CD4-positive, alpha-beta T cell treated with Interferon gamma for 1 hour (primary cell): ENCODE data around the gene GMPR2.
A peak's percentile ranks its signal among the peaks of the same experiment; 100 is the strongest.
"Not testable (repeated sequence)": the region's sequence is repeated elsewhere in the genome, so short reads cannot be mapped to it uniquely, and the experiment has no call there.

Experiments
- DNase-seq: peaks from one replicate; pipeline ENCODE4 v3.0.0-alpha.2; 2020

GMPR2 gene

GRCh38 chr14:24232121-24232644 lies 546 bp upstream of the GMPR2 start, which contains the start of gene NEDD8:
Gene NEDD8, minus strand, starts transcription at chr14:24232367. Its CDS starts 100 bp downstream, at chr14:24232267.
- peak; percentile 88 for DNase-seq

DNA sequence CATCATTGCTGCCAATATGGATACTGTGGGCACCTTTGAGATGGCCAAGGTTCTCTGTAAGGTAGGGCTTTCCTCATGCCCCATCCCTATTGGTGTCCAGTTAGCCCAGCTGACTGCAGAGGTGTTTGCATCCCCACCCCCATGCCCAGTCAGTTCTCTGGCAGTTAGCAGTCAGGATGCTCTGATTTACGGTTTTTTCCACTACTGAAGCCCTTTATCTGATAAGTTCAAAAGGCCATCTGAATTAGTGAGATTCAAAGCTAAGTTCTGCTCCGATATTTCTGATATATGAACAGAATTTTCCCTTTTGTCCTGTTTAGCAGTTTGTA lies 773 bp downstream of the GMPR2 start:
- no peak for DNase-seq

DNA sequence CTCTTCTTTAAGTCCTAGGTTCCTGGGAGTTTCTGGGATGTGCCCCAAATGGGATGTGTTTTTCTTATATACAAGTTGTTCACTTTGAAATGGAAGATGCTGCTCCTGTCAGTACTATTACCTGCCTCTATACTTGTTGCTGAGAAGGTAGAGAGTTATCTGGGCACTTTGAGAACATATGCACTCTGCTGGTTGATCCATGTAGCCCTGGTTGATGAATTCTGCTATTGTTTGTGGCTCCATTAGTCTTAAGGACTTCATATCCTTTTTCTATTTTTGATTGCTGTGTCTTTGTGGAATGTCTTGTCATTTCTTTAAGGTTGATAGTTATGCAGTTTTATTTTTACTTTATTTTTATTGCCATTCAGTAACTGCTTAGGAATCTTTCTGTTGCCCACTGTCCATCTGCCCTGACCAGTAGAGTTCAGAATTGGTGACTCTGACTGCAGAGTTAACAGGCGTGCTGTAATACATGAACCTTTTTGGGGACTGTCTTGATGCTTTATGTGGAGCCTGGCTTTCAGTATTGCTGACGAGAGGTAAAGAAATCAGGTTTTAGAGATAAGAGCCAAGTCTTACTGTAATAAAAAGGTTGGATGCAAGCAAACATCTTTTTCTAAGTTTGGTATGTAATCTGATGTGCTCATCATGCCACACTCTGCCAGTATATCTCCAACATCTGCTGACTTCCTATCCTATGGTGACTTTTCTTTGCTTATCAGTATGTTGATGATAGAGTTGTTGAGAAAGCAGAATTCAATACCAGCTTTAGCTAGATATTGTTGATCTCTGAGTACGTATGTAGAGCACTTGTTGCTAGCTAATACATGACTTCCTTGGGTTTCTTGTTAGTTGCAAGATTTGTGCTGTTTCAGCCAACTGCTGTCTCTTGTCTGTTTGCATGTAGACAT lies 1.6 kb downstream of the GMPR2 start:
- DNase-seq = no peak

DNA sequence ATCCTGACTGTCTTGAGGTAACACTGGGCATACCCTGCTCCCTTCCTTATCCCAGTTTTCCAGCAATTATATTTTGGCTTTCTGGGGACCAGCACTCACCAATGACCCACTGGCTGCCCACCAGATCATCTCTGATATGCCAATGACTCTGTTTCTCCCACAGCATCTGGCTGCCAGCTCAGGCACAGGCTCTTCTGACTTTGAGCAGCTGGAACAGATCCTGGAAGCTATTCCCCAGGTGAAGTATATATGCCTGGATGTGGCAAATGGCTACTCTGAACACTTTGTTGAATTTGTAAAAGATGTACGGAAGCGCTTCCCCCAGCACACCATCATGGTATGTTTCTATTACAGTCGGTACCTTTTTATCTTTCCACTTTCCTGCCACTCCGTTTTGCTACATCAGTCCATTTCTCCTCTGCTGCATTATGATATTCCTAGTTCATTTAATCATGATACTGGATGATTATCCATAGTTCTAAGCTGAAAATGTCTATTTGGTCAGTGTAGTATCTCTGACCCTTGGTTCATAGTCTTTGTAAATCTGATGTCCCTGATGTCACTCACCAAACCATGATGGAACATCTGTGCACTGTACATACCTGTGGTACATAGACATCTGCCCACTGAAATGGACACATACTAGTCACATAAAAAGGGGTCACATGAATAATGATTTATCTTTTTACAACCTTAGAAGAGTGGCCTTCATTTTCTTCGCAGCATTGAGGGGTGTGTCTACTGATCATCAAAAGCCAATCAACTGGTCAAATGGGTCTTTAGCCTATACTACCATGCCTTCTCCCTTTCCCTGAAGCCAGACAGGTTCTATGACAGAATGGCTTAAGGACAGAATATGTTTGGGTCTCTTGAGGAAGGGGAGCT lies 3.3 kb downstream of the GMPR2 start:
- DNase-seq = no peak

DNA sequence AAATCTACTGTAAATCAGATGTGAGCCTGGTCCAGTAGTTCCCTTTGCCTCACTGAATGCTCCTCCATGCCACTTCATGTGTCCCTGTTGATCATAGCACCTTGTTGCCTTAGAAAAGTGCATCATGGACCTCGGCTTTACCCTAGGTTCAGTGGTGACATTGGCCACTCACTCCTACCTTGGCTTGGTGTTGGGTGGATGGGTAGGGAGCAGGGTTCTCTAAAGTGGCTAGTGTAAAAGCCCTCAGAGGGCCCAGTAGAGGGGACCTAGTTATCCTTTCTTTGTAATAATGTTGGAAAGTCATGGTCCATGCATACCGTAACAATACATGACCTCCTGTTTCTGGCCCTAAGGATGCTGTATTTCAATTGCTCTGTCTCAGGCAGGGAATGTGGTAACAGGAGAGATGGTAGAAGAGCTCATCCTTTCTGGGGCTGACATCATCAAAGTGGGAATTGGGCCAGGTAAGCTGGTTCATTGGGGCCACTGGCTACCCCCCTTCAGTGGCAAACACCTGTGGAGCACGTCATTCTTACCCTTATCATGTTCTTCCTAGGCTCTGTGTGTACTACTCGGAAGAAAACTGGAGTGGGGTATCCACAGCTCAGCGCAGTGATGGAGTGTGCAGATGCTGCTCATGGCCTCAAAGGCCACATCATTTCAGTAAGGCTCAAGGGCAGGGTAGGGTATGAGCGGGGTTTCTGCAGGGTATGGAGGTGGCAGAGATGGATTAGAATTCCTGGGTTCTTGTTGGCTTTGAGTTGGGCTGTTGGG lies 4.1 kb downstream of the GMPR2 start:
- DNase-seq = no peak

GRCh38 chr14:24237463-24237955 lies 4.8 kb downstream of the GMPR2 start:
- DNase-seq = no peak

DNA sequence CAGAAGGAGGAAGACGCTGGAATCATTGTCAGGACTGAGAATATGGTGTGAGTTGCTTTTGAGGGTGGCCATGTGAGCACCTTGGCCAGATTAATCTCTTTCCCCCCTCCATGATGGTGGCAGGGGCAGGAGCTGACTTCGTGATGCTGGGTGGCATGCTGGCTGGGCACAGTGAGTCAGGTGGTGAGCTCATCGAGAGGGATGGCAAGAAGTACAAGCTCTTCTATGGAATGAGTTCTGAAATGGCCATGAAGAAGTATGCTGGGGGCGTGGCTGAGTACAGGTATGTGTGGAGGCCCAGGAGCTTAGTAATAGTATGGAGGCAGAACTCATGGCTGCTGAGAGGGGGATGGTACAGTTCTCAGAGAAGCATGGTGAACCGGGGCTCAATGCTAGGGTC lies 5.4 kb downstream of the GMPR2 start:
- no peak for DNase-seq

DNA sequence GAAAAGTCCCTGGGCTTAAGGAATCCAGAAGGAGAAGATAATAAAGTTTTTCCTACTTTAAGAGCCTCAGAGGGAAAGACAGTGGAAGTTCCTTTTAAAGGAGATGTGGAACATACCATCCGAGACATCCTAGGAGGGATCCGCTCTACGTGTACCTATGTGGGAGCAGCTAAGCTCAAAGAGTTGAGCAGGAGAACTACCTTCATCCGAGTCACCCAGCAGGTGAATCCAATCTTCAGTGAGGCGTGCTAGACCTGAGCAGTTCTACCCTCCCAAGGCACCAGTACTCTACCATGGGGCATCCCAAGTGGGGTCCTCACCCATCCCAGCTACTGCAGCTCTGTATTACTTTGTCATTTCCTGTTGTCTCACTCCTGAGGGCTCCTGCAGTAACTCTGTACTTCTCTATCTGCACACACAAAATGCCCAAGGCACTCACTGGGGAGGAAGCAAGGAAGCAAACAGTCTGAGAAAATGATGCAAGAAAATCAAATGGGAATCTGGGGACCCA lies 5.9 kb downstream of the GMPR2 start:
- DNase-seq = no peak

- DNase-seq = no peak
These were observed 7.6 kb downstream of the GMPR2 start for GRCh38 chr14:24240110-24240918.

DNA sequence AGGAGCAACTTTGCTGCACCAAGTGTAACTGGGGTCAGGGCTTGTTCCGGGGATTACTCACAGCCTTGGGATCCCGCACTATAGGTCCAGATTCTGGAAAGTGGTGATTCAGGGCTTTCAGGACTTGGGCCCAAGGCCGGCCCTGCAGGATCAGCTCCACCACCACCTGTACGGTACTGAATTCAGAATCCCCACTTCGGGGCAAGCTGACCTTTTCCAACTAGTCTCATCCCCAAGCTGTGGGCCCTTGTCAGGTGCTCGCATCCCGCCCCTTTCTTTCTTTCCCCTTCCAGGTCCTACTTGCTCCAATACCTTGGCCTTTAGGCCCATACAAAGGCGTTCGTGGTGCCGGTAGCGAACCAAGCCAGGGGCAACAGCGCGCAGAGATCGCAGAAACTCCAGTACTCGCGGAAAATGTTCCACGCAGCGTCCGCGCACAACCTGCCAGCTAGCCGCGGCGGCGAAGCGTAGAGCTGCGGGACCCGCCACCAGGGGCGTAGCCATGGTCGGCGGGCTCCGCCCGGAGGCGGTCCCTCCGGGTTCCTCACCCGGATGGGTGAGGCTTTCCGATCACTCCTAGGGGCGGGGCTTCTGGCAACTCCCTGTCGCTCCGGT lies 9.2 kb downstream of the GMPR2 start:
- DNase-seq = peak; percentile 93

DNA sequence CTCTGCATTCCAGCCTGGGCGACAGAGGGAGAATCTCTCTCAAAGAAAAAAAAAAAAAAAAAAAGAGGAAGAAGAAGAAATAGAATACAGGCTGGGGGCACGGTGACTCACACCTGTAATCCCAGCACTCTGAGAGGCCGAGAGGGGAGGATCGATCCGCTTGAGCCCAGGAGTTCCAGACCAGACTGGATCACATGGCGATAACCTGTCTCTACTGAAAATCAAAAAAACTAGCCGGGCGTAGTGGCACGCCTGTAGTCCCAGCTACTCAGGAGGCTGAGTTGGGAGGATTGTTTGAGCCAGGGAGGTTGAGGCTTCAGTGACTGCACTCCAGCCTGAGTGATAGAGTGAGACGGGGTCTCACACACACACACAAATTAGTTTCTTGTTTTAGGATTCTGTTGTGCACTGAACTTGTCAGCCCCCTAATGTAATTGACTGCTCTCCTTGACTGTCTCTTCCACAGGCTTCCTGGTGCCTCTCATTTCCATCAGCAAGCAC lies 10.7 kb downstream of the GMPR2 start:
- peak; percentile 43 for DNase-seq

GRCh38 chr14:24245350-24245749 lies 12.6 kb downstream of the GMPR2 start:
- not testable (repeated sequence) for DNase-seq

- no peak for DNase-seq
These were observed 14.1 kb downstream of the GMPR2 start for GRCh38 chr14:24246765-24247212.

DNA sequence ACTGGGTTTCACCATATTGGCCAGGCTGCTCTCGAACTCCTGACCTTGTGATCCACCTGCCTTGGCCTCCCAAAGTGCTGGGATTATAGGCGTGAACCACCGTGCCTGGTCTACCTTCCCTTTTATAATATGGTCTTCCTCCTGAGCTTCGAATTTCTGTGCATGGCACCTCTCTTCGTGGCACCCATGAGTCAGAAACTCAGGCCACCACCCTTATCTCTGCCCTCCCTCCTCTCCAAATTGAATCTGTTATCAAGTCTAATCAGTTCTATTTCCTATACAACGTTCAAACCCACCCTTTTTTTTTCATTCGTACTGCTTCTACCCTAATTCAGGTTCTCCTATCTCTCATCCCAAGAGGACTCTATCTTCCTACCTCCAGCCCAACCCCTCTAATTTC lies 14.7 kb downstream of the GMPR2 start:
- no peak for DNase-seq

DNA sequence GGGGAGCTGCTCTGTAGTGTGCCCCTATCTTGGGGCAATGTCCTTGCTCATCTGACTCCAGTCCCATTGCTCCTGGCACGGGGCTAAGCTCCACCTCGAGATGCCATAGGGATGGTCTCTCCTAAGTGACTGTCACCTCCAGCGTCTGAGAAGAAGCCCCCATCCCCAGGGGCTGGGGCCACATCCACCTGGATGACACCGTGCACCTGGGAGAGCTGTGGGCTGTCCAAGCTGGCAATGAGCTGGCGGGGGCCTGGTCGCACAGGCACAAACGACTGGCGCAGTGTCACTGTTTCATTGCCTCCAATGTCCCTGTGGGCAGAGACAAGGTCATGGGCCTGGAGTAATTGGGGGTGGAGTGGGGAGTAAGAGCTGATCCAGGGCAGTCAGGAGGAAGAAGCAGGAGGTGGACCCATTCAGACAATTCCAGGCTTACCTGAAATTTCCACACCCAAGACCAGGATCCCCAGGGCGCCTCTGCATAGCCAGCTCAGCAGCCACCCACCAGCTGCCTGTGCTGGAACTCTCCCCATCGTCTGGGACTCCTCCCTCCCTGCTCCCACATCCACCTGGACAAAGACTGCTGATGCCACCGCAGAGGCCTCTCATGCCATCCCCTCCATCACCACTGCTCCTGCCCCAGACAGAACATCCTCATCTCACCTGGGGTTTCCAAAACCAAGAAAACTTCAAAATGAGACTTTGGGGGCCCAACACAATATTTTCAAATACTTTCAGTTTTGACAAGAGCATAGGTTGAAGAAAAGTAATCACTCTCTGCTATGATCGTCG lies 16.7 kb downstream of the GMPR2 start:
- no peak for DNase-seq

DNA sequence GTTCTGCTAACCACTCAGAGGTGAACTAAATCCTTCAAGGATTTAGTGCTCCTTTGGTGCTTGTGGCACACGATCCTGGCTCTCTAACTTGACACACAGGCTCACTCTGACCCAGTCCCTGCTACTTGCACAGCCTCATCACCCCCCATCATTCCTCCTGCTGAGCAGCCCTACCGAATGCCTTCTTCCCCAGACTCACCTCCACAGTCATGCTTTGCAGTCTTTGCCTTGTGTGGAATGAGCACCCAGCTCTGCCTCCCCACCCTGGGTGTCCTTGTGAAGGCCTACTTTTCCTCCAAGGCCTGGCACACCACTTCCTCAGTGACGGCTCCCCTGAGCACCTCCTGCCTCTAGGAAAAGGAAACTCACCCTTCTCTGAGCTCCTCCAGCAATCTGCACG lies 17.6 kb downstream of the GMPR2 start:
- DNase-seq = no peak

DNA sequence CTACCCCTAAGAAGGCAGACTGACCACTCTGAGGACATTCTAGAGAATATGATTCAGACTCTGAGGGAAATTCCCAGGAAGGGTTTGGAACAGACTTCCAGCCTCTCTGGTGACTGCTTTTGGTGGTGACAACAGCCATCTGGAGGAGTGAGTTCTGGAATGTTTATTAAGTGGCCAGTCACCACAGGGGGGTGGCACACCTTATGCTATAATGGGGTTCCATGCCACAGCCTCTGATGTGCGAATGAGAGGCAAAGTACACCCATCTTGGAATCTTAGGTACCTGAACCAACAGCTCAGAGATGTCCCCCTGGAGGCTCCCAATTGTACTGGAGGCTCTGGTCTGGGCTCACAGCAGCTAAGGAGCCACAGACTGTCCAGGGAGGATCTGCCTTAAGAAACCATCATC lies 19.2 kb downstream of the GMPR2 start:
- DNase-seq = no peak

DNA sequence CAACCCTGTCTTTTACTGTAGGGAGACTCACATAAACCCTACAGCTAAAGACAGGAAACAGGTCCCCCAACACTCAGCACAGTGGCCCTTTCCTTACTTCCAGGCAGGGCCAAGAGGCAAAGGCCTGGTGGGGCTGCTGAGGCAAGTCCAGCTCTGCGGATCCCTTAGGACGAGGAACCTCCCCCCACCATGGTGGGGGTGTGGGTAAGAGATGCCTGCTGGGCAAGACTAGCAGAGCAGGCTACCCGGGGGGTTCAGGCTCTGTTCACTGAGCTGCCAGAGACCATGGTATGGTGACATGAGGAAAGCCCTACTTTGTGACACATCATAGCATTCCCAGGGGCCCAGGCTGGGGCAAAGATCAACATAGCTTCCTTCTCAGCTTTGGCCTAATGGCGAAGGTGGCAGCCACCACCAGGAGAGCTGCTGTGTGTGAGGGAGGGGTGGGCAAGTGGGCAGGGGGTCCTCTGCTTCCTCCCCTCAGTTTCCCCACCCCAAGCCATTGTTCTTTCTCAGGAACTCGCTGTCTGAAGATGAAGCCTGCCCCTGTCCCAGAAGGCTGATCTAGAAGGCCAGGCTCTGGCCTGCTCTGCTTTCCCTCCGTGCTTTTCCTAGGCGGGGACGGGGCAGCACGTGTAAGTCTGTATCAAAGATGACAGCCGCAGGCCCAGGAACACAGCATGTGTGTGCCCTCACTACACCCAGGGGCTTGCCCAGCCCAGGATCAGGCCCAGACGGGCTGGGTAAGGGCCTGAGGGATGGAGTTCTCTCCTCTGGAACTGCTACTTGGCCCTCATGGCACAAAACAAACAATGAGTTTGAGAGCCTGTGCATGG lies 19.8 kb downstream of the GMPR2 start:
- DNase-seq = no peak

- DNase-seq = no peak
These were observed 21.2 kb downstream of the GMPR2 start for GRCh38 chr14:24253936-24254335.
